ENCODE data around the gene RAB3D.

- TF ChIP-seq CTCF (conservative IDR thresholded peaks at IDR 0.05 in 1 of 2, IDR thresholded peaks at IDR 0.05 in 1 of 2; ENCODE audit: low read depth in 1 of 2, low read length in 2 of 2) (no peak), EZH2 (IDR thresholded peaks at IDR 0.05; ENCODE audit: low read length, missing control alignments) (no peak)
Observed at GRCh38 chr19:11377237-11377636, 37.8 kb upstream of the RAB3D start.
